HAP-1 (cell line): ENCODE measurements around the gene CTDNEP1.
A peak's percentile ranks its signal among the peaks of the same experiment; 100 is the strongest.

ENCODE experiments used
- DNase-seq, 2 experiments: peaks; one replicate each; pipeline ENCODE4 v3.0.0-alpha.2; 2016 to 2020; ENCODE audit warnings: low spot score in 2 of 2
- H3K27me3 ChIP-seq: fragments of 250-450 bp; sonication (Bioruptor Pico); 2 replicates; pipeline ENCODE4 v1.5.1; 2020; ENCODE audit warnings: low read depth, mild to moderate bottlenecking, moderate library complexity
- H3K36me3 ChIP-seq: fragments of 250-450 bp; sonication (Bioruptor Pico); replicated peaks from 2 replicates; pipeline ENCODE4 v1.5.1; 2020; ENCODE audit warnings: mild to moderate bottlenecking
- H3K4me1 ChIP-seq: fragments of 250-450 bp; sonication (Bioruptor Pico); 2 replicates; pipeline ENCODE4 v1.5.1; 2020; ENCODE audit warnings: mild to moderate bottlenecking
- H3K4me3 ChIP-seq: fragments of 250-450 bp; sonication (Bioruptor Pico); 2 replicates; pipeline ENCODE4 v1.5.1; 2020; ENCODE audit warnings: mild to moderate bottlenecking, moderate library complexity
- H3K9me3 ChIP-seq: fragments of 250-450 bp; sonication (Bioruptor Pico); 2 replicates; pipeline ENCODE4 v1.5.1; 2020; ENCODE audit warnings: mild to moderate bottlenecking, moderate library complexity
- in situ Hi-C: fragments of 300-500 bp; cut with MboI; formaldehyde crosslinking; loops from 3 replicates; pipeline ENCODE4 v1.14.3; 2020; ENCODE audit warnings: low sequenced_read_pairs, inconsistent platforms, mixed read lengths

Gene CTDNEP1

GRCh38 chr17:7216242-7217112, 35.1 kb downstream of the CTDNEP1 start:
- no peaks in the 10 kb centered on the region for H3K27me3 ChIP-seq
- in situ Hi-C loops, result no loop called here
- H3K9me3 ChIP-seq, result no peaks in the 10 kb centered on the region
- H3K4me3 ChIP-seq, result peak overlapping the region; percentile 6; the same call in 1 of the 2 replicates
- no peak for DNase-seq
- peaks cover 21% of the 10 kb centered on the region for H3K4me1 ChIP-seq
- peaks cover 15% of the 10 kb centered on the region for H3K36me3 ChIP-seq

DNA sequence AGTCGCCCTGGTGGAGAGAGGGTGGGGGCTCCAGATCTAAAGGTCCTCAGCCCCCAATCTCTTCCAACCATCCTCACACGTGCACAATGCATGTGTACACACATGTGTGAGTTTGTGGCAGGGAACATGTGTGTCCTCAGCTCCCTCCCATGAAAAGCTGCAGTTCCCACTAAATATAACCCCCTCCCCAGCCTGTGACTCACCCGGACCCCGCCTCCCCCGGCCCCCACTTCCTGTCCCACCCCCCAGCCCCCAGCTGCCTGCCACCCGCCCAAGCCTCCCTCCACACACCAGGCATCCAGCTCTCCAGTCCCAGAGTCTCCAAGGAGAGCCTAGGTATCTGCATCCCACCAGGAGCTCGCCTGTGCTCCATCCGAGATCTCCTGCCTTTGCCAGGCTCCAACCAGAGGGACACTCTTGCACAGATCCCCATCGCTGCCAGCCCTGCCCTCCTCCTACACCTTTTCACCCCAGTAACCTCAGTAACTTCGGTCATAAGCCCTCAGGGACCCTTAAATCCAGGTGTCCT, 35.8 kb downstream of the CTDNEP1 start:
- Histone ChIP-seq H3K36me3 (peaks cover 8% of the 10 kb centered on the region), H3K4me1 (peaks cover 17% of the 10 kb centered on the region), H3K4me3 (no peak overlapping the region), H3K27me3 (no peaks in the 10 kb centered on the region), H3K9me3 (no peaks in the 10 kb centered on the region)
- DNase-seq, result no peak
- in situ Hi-C loops, result no loop called here

GRCh38 chr17:7215136-7215638, 36.3 kb downstream of the CTDNEP1 start:
- peaks cover 13% of the 10 kb centered on the region for H3K4me1 ChIP-seq
- no peaks in the 10 kb centered on the region for H3K27me3 ChIP-seq
- H3K9me3 ChIP-seq, result no peaks in the 10 kb centered on the region
- peaks cover 4% of the 10 kb centered on the region for H3K36me3 ChIP-seq
- DNase-seq, result no peak
- no peak overlapping the region for H3K4me3 ChIP-seq
- in situ Hi-C loops, result no loop called here

GRCh38 chr17:7214300-7215135, 37.0 kb downstream of the CTDNEP1 start:
- Histone ChIP-seq H3K4me3 (peak overlapping the region; percentile 31), H3K27me3 (no peaks in the 10 kb centered on the region), H3K36me3 (no peaks in the 10 kb centered on the region), H3K9me3 (no peaks in the 10 kb centered on the region), H3K4me1 (peaks cover 12% of the 10 kb centered on the region)
- peak; percentile 96 to 100 for DNase-seq
- in situ Hi-C loops, result no loop called here

DNA sequence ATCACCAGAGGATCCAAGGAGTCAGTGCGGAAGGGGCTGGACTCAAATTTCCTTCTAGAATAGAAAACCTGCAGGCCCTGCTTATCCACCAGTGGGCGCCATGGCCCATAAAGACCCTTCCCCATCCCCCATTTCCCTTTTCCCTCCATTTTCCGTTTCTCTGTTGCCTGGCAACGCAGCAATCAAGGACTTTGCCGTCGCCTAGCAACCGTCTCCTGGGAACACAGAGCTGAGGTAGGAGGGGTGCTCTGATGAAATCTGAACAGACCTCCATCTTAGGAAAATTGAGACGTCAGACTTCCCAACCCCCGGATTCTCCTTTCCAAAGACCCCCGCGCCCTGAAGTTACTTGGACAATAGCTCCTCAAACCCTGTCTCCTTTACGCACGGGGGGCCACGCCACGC, 37.6 kb downstream of the CTDNEP1 start:
- H3K9me3 ChIP-seq, result no peaks in the 10 kb centered on the region
- no peaks in the 10 kb centered on the region for H3K36me3 ChIP-seq
- in situ Hi-C loops, result no loop called here
- peak overlapping the region; percentile 31 for H3K4me3 ChIP-seq
- DNase-seq, result peak; percentile 97 to 98
- no peaks in the 10 kb centered on the region for H3K27me3 ChIP-seq
- peaks cover 6% of the 10 kb centered on the region for H3K4me1 ChIP-seq

DNA sequence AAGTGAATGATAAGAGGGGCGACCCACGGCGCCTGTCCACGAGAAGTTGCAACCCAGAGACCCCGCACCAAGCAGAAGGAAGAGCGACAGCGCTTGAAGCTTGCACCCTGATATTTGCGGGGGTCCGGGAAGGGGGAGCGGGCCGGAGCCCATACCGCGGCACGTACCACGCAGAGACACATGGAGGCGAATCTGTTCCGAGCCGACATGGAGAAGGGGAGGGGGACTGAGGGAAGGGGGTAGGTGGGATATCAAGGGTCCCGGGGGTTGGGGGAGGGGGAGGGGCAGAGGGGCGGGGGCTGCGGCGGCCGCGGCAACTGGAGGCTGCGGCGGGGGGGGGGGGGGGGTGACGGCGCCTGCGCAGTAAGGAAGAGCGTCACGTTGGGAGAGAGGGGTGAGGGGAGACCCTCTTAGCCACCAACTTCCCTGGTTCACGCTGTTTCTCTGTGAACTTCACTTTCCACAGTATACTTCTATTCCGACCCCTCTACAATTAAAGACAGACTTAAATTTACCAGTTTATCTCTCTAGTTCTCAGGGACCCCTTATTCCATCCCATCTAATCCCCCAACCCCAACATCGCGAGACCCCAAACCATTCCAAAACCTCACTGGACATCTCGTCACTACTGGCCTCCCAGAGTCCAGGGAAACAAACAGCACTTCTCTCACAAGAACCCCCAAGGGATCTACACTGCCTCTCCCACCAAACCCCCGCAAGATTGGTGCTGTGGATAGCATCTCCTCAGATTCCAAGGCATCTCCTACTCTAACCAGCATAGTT, 39.9 kb downstream of the CTDNEP1 start:
- no peaks in the 10 kb centered on the region for H3K9me3 ChIP-seq
- no peak overlapping the region for H3K4me3 ChIP-seq
- no peaks in the 10 kb centered on the region for H3K36me3 ChIP-seq
- H3K4me1 ChIP-seq, result peaks cover 5% of the 10 kb centered on the region
- H3K27me3 ChIP-seq, result no peaks in the 10 kb centered on the region
- in situ Hi-C loops, result no loop called here
- DNase-seq, result no peak

GRCh38 chr17:7208754-7209460, 42.6 kb downstream of the CTDNEP1 start:
- no peak overlapping the region for H3K4me3 ChIP-seq
- in situ Hi-C loops, result no loop called here
- H3K9me3 ChIP-seq, result no peaks in the 10 kb centered on the region
- peaks cover 3% of the 10 kb centered on the region for H3K4me1 ChIP-seq
- DNase-seq, result no peak
- H3K27me3 ChIP-seq, result no peaks in the 10 kb centered on the region
- no peaks in the 10 kb centered on the region for H3K36me3 ChIP-seq

DNA sequence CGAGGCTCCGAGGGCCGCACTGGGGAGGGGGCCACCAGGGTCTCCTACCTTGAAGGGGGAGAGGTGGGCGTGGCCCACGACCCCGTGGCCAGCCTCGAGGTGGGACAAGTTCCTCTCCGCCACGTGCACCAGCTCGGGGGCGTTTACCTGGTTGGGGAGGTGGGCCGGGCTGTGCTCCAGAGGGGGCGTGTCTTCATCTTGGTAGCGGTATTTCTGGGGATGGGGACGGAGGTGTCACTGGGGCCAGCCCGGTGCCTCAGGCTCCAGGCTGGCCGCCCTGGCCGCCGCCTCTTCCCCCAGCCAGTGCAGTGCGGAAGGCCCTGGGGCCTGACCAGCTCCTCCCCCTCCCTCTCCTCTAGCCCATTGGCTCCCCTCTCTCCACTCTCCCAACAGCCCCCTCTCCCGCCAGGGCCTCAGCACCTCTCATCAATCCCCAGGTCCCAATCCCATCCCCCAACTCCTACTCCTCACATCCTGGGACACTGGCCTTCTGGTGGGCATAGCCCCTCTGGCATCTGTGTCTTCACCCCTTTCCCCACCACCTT, 43.4 kb downstream of the CTDNEP1 start:
- no peaks in the 10 kb centered on the region for H3K36me3 ChIP-seq
- no peaks in the 10 kb centered on the region for H3K27me3 ChIP-seq
- DNase-seq, result no peak
- in situ Hi-C loops, result no loop called here
- no peaks in the 10 kb centered on the region for H3K4me1 ChIP-seq
- no peak overlapping the region for H3K4me3 ChIP-seq
- no peaks in the 10 kb centered on the region for H3K9me3 ChIP-seq

GRCh38 chr17:7207120-7208001, 44.2 kb downstream of the CTDNEP1 start:
- Histone ChIP-seq H3K4me1 (no peaks in the 10 kb centered on the region), H3K9me3 (no peaks in the 10 kb centered on the region), H3K4me3 (no peak overlapping the region), H3K27me3 (no peaks in the 10 kb centered on the region), H3K36me3 (no peaks in the 10 kb centered on the region)
- in situ Hi-C loops, result no loop called here
- DNase-seq, result no peak

- no peak overlapping the region for H3K4me3 ChIP-seq
Measured at GRCh38 chr17:7205561-7205960, 46.0 kb downstream of the CTDNEP1 start.

GRCh38 chr17:7204828-7205461, 46.6 kb downstream of the CTDNEP1 start:
- DNase-seq, result peak in 1 of 2 experiments; percentile 58
- in situ Hi-C loops, result no loop called here
- H3K9me3 ChIP-seq, result no peaks in the 10 kb centered on the region
- no peak overlapping the region for H3K4me3 ChIP-seq
- no peaks in the 10 kb centered on the region for H3K4me1 ChIP-seq
- no peaks in the 10 kb centered on the region for H3K36me3 ChIP-seq
- no peaks in the 10 kb centered on the region for H3K27me3 ChIP-seq

More at GRCh38 chr17:7205561-7205960, 46.0 kb downstream of the CTDNEP1 start:
- in situ Hi-C loops, result no loop called here
- DNase-seq, result no peak
- no peaks in the 10 kb centered on the region for H3K4me1 ChIP-seq
- no peaks in the 10 kb centered on the region for H3K27me3 ChIP-seq
- H3K36me3 ChIP-seq, result no peaks in the 10 kb centered on the region
- no peaks in the 10 kb centered on the region for H3K9me3 ChIP-seq
